NCI-H1930 (cell line): ENCODE results near the gene C16orf90.
"Not testable (repeated sequence)": the region's sequence is repeated elsewhere in the genome, so short reads cannot be mapped to it uniquely, and the experiment has no call there.

Source experiments
- DNase-seq, 2 experiments: peaks; one replicate each; lab custom pipeline; 2025; lab: John Stamatoyannopoulos, UW

The C16orf90 gene

GRCh38 chr16:3513892-3514583 is 18.7 kb upstream of the C16orf90 start:
- DNase-seq = no peak

- no peak for DNase-seq
Measured at GRCh38 chr16:3511286-3512180, 16.2 kb upstream of the C16orf90 start.

GRCh38 chr16:3510416-3510815 is 15.1 kb upstream of the C16orf90 start:
- no peak for DNase-seq

GRCh38 chr16:3509470-3509928 is 14.2 kb upstream of the C16orf90 start:
- no peak for DNase-seq

- no peak for DNase-seq
Measured at GRCh38 chr16:3508736-3509135, 13.4 kb upstream of the C16orf90 start.

GRCh38 chr16:3503523-3503922 is 8.2 kb upstream of the C16orf90 start:
- no peak for DNase-seq

GRCh38 chr16:3501783-3502400 is 6.6 kb upstream of the C16orf90 start:
- DNase-seq = no peak

GRCh38 chr16:3501412-3501761 is 6.1 kb upstream of the C16orf90 start:
- not testable (repeated sequence) for DNase-seq

- no peak for DNase-seq
Measured at GRCh38 chr16:3498988-3499387, 3.7 kb upstream of the C16orf90 start.

- no peak for DNase-seq
Measured at GRCh38 chr16:3497771-3498170, 2.5 kb upstream of the C16orf90 start.

GRCh38 chr16:3496386-3496785 is 1.1 kb upstream of the C16orf90 start:
- DNase-seq = no peak

GRCh38 chr16:3494386-3494973 is 809 bp downstream of the C16orf90 start:
- no peak for DNase-seq

GRCh38 chr16:3492356-3492755 is 2.9 kb downstream of the C16orf90 start:
- no peak for DNase-seq

GRCh38 chr16:3490911-3491629 is 4.2 kb downstream of the C16orf90 start:
- no peak for DNase-seq

GRCh38 chr16:3488801-3489200 is 6.5 kb downstream of the C16orf90 start:
- DNase-seq = no peak

- peak in 1 of 2 experiments; percentile 13 for DNase-seq
Measured at GRCh38 chr16:3487521-3488410, 7.5 kb downstream of the C16orf90 start.

- DNase-seq = no peak
Measured at GRCh38 chr16:3486506-3487215, 8.6 kb downstream of the C16orf90 start.

GRCh38 chr16:3485821-3486505 is 9.3 kb downstream of the C16orf90 start:
- DNase-seq = no peak

- no peak for DNase-seq
Measured at GRCh38 chr16:3485097-3485745, 10.1 kb downstream of the C16orf90 start.
